Measurements from ENCODE around the gene SULT1C2. TPM values are rescaled to one million over a fixed set of nuclear protein-coding genes. Genes with fewer than 3 reads are reported as not detected.

Gene SULT1C2
- total RNA-seq, 4 donors from 2014 or later: 1.3 to 55.3 (median 19.3) TPM

DNA sequence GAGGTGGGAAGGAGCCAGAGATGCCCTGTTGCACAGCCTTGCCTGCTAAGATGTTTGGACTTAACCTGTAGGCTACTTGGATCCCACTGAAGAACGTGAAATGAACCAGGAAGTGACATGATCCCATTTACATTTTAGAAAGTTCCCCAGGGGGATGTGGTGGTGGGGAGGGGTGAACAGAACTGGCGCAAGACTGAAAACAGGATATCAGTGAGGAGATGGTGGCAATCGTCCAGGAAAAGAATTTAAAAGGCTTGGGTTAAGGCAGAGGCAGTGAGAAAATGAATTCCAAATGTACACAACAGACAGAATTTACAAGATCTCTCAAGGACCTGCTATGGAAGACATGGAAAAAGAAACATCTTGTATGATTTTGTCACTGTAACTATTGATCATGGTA is 42.3 kb downstream of the SULT1C2 start:
- DNase-seq: no peak
- no peak for TF ChIP-seq POLR2A (IDR thresholded peaks at IDR 0.05)
- TF ChIP-seq, protein P1, sequence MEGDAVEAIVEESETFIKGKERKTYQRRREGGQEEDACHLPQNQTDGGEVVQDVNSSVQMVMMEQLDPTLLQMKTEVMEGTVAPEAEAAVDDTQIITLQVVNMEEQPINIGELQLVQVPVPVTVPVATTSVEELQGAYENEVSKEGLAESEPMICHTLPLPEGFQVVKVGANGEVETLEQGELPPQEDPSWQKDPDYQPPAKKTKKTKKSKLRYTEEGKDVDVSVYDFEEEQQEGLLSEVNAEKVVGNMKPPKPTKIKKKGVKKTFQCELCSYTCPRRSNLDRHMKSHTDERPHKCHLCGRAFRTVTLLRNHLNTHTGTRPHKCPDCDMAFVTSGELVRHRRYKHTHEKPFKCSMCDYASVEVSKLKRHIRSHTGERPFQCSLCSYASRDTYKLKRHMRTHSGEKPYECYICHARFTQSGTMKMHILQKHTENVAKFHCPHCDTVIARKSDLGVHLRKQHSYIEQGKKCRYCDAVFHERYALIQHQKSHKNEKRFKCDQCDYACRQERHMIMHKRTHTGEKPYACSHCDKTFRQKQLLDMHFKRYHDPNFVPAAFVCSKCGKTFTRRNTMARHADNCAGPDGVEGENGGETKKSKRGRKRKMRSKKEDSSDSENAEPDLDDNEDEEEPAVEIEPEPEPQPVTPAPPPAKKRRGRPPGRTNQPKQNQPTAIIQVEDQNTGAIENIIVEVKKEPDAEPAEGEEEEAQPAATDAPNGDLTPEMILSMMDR (IDR thresholded peaks at IDR 0.05): no peak
- no peak overlapping the region for H3K27ac ChIP-seq
- H3K36me3 ChIP-seq: no peaks in the 10 kb centered on the region
- H3K4me1 ChIP-seq: no peaks in the 10 kb centered on the region
- H3K9me3 ChIP-seq: no peaks in the 10 kb centered on the region
- no peak overlapping the region for H3K4me3 ChIP-seq
- H3K27me3 ChIP-seq: no peaks in the 10 kb centered on the region

DNA sequence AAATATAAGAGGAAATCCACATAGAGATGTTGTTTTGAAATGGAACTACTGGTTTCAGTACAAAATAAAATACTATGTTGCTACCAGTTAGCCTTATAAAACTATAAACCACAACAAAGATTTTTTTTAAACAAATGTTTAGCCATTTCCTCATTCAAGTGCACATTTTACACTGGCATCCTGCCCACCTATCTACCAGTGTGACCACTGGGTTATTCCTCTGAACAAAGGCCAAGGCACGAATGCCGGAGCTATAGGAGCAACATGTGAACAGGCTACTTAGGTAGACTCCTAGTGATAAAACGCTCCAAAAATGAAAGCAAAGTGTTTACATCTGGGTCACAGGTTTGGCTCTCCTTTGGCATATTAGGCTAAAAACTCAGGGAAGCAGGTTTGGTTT is 57.3 kb downstream of the SULT1C2 start:
- Histone ChIP-seq H3K27ac (no peak overlapping the region), H3K4me3 (no peak overlapping the region), H3K36me3 (no peaks in the 10 kb centered on the region), H3K27me3 (no peaks in the 10 kb centered on the region), H3K4me1 (no peaks in the 10 kb centered on the region), H3K9me3 (no peaks in the 10 kb centered on the region)
- DNase-seq: no peak
- TF ChIP-seq, protein P1 (IDR thresholded peaks at IDR 0.05): no peak
- no peak for TF ChIP-seq POLR2A (IDR thresholded peaks at IDR 0.05)

DNA sequence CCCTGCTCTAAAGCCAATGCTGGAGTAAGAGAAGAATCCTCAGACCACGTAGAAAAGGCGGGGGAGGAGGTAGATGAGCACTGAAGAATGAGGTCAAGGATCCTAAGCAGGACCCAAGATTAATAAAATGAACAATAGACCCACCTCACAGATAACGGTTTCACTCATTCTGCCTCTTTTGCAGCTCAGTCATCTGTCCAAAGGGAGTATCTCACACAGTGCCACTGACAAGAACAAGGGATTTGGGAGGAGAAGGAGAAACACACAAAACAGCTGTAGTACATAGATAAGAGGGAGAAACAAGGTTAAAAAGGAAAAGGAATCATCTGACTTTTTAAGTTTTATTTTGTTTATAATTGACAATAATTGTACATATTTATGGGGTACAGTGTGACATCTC is 58.1 kb downstream of the SULT1C2 start:
- DNase-seq: no peak
- H3K27ac ChIP-seq: no peak overlapping the region
- no peaks in the 10 kb centered on the region for H3K4me1 ChIP-seq
- no peaks in the 10 kb centered on the region for H3K27me3 ChIP-seq
- no peak for TF ChIP-seq POLR2A (IDR thresholded peaks at IDR 0.05)
- TF ChIP-seq, protein P1 (IDR thresholded peaks at IDR 0.05): no peak
- no peaks in the 10 kb centered on the region for H3K9me3 ChIP-seq
- H3K36me3 ChIP-seq: no peaks in the 10 kb centered on the region
- no peak overlapping the region for H3K4me3 ChIP-seq

DNA sequence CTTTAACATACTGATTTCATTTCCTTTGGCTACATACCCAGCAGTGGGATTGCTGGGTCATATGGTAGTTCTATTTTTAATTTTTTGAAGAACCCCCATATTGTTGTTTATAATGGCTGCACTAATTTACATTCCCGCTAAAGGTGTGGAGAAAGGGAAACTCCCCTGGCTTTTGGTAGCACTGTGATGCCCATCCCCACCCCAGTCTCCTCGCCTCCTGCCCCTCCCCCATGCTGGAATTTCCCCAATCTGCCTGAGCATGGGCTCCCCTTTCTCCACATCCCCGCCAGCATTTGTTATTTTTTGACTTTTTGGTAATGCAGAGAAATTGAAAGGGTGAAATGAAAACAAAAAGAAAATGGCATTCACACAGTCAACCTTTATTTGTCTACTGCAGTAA is 59.1 kb downstream of the SULT1C2 start:
- DNase-seq: no peak
- Histone ChIP-seq H3K36me3 (no peaks in the 10 kb centered on the region), H3K9me3 (no peaks in the 10 kb centered on the region), H3K27me3 (no peaks in the 10 kb centered on the region), H3K4me1 (no peaks in the 10 kb centered on the region), H3K27ac (no peak overlapping the region), H3K4me3 (no peak overlapping the region)
- no peak for TF ChIP-seq POLR2A (IDR thresholded peaks at IDR 0.05)
- TF ChIP-seq, protein P1 (IDR thresholded peaks at IDR 0.05): no peak

DNA sequence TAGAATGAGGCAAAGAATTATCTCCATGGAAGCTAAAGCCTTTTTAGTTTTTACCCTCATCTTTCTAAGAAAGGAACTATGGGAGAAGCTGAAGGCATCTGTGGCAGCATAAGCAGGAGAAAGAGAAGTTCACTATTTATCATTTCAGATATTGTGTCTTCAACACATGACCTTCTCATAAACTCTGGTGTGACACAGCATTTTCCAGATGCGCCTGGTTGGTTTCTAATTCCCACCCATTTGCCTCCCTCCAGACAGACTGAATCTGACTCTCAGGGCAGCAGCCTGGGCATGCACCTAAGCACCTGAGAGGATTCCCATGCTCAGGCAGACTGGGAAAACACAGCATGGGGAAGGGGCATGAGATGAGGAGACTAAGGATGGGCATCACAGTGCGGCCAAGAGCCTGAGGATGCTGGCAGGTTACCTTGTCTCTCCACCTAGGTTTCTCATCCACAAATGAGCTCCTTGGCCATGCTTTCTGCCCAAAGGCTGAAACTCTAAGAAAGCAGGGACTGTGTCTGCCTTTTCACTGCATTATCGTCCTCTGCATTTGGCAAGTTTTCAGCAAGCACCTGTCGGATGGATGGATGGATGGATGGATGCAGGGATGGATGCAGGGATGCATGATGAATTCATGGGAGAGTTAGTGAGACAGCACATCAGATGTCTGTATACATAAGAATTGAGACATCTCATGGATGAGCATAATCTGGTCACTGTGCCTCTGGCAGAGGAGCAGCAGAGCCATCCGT is 60.3 kb downstream of the SULT1C2 start:
- H3K9me3 ChIP-seq: no peaks in the 10 kb centered on the region
- TF ChIP-seq POLR2A (IDR thresholded peaks at IDR 0.05): no peak
- TF ChIP-seq, protein P1 (IDR thresholded peaks at IDR 0.05): no peak
- no peak for DNase-seq
- H3K27me3 ChIP-seq: no peaks in the 10 kb centered on the region
- H3K4me1 ChIP-seq: no peaks in the 10 kb centered on the region
- no peak overlapping the region for H3K4me3 ChIP-seq
- no peak overlapping the region for H3K27ac ChIP-seq
- no peaks in the 10 kb centered on the region for H3K36me3 ChIP-seq

Data from Peyer's patch (tissue), 4 donors.